ENCODE data around the gene ATP10B.

Gene ATP10B

GRCh38 chr5:160867976-160868375 is 16.0 kb upstream of the ATP10B start:
- TF ChIP-seq, protein P1, sequence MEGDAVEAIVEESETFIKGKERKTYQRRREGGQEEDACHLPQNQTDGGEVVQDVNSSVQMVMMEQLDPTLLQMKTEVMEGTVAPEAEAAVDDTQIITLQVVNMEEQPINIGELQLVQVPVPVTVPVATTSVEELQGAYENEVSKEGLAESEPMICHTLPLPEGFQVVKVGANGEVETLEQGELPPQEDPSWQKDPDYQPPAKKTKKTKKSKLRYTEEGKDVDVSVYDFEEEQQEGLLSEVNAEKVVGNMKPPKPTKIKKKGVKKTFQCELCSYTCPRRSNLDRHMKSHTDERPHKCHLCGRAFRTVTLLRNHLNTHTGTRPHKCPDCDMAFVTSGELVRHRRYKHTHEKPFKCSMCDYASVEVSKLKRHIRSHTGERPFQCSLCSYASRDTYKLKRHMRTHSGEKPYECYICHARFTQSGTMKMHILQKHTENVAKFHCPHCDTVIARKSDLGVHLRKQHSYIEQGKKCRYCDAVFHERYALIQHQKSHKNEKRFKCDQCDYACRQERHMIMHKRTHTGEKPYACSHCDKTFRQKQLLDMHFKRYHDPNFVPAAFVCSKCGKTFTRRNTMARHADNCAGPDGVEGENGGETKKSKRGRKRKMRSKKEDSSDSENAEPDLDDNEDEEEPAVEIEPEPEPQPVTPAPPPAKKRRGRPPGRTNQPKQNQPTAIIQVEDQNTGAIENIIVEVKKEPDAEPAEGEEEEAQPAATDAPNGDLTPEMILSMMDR (IDR thresholded peaks at IDR 0.05; ENCODE audit: low read depth, low read length): no peak
- no peak overlapping the region for H3K4me3 ChIP-seq (ENCODE audit: low read depth, low read length)

- H3K4me3 ChIP-seq (ENCODE audit: low read depth, low read length): no peak overlapping the region
- TF ChIP-seq, protein P1 (IDR thresholded peaks at IDR 0.05; ENCODE audit: low read depth, low read length): no peak
Measured at GRCh38 chr5:160851451-160851850, 560 bp downstream of the ATP10B start.

DNA sequence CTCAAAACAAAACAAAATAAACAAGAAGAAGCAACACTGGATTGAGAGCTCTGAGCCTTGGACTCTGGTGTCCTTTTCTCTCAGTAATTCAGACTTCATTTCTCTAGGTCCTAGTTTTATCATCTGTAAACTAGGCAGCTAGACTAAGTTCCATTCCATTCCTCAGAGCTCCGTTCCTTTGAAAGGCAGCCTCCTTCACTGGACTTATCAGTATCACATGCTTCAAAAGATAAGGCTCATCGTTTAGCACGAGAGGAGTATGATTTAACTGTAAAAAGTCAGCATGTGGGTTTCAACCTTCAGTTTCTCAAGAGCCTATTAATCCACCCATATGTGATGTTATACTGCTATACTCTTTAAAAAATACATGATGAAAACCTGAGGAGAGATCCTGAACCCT is 1.6 kb downstream of the ATP10B start:
- TF ChIP-seq, protein P1 (IDR thresholded peaks at IDR 0.05; ENCODE audit: low read depth, low read length): no peak
- no peak overlapping the region for H3K4me3 ChIP-seq (ENCODE audit: low read depth, low read length)

DNA sequence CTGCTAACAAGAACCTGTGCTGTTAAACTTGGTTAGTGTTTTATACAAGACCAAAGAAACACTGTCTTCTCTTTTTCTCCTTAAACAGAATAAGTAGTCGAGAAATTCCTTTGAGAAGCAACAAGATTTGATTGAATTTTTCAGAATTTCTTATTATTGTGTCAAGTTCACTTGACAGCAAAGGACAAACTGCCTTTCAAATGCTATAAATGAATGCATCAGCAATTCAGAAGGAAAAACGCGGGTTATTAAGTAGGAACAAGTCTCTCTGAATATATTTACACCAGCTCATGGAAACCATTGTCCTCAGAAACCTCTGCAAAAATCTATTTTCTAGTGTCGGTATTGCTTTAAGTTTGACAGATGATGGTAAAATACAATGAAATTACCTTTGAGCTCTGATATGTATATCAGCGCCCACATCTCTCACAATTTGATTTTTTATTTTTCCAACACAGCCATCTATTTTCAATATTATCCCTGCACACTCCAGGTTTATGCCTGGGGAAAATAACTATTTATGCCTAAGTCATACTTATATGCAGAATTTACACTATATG is 4.4 kb downstream of the ATP10B start:
- no peak overlapping the region for H3K4me3 ChIP-seq (ENCODE audit: low read depth, low read length)
- TF ChIP-seq, protein P1 (IDR thresholded peaks at IDR 0.05; ENCODE audit: low read depth, low read length): no peak

GRCh38 chr5:160846642-160847041 is 5.4 kb downstream of the ATP10B start:
- TF ChIP-seq, protein P1 (IDR thresholded peaks at IDR 0.05; ENCODE audit: low read depth, low read length): no peak
- no peak overlapping the region for H3K4me3 ChIP-seq (ENCODE audit: low read depth, low read length)

- H3K4me3 ChIP-seq (ENCODE audit: low read depth, low read length): no peak overlapping the region
- TF ChIP-seq, protein P1 (IDR thresholded peaks at IDR 0.05; ENCODE audit: low read depth, low read length): no peak
Measured at GRCh38 chr5:160844177-160844576, 7.8 kb downstream of the ATP10B start.

DNA sequence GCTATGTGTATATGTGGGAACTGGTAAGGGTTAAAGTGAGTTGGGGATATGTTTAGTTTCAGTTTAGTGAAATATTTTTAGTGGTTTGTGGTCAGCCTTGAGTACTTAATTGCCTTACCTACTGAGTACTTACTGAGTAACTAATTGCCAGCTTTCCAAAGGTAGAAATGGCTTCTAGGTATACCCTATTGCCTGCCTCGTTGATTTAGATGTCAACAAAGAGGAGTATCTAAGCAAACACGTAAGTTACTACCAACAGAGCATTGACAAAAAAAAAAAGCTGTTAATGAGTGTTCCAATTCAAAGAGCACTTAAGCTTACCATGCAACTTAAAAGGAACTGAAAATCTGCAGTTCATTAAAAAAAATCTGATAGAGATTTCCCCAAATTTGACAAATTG is 8.8 kb downstream of the ATP10B start:
- no peak overlapping the region for H3K4me3 ChIP-seq (ENCODE audit: low read depth, low read length)
- TF ChIP-seq, protein P1 (IDR thresholded peaks at IDR 0.05; ENCODE audit: low read depth, low read length): no peak
